GM21526 (cell line): ENCODE data around the gene HOMEZ.
"Not testable (repeated sequence)": the region's sequence is repeated elsewhere in the genome, so short reads cannot be mapped to it uniquely, and the experiment has no call there.

Source experiments
- ATAC-seq: cut with Tn5 transposase; IDR thresholded peaks from one replicate; pipeline ENCODE4 v1.9.1; 2021; ENCODE audit warnings: moderate library complexity; ENCODE audit not compliant: unreplicated experiment, low FRiP score

The HOMEZ gene

GRCh38 chr14:23286020-23286901 is at the start of gene HOMEZ:
HOMEZ (minus strand) TSS chr14:23286132; CDS start chr14:23285952, 180 bp downstream.
- peak; percentile 96 for ATAC-seq

- no peak for ATAC-seq
Observed at GRCh38 chr14:23335623-23336022, 49.7 kb upstream of the HOMEZ start.

- ATAC-seq: no peak
Observed at GRCh38 chr14:23327947-23328744, 42.2 kb upstream of the HOMEZ start.

GRCh38 chr14:23326491-23327332 is 40.8 kb upstream of the HOMEZ start:
- no peak for ATAC-seq

- not testable (repeated sequence) for ATAC-seq
Observed at GRCh38 chr14:23325746-23326145, 39.8 kb upstream of the HOMEZ start.

GRCh38 chr14:23324993-23325392 is 39.1 kb upstream of the HOMEZ start:
- no peak for ATAC-seq

- no peak for ATAC-seq
Observed at GRCh38 chr14:23324455-23324846, 38.5 kb upstream of the HOMEZ start.

GRCh38 chr14:23323838-23324454 is 38.0 kb upstream of the HOMEZ start:
- ATAC-seq: no peak

GRCh38 chr14:23322568-23323517 is 36.9 kb upstream of the HOMEZ start:
- ATAC-seq: no peak

GRCh38 chr14:23321572-23322547 is 35.9 kb upstream of the HOMEZ start:
- ATAC-seq: peak; percentile 5

GRCh38 chr14:23320584-23321571 is 34.9 kb upstream of the HOMEZ start, which contains the start of gene PABPN1:
PABPN1 (plus strand) TSS chr14:23321457; CDS start chr14:23321470, 13 bp downstream.
- ATAC-seq: peak; percentile 88

GRCh38 chr14:23319746-23320583 is 34.0 kb upstream of the HOMEZ start:
- no peak for ATAC-seq

GRCh38 chr14:23316300-23316699 is 30.4 kb upstream of the HOMEZ start:
- no peak for ATAC-seq

- no peak for ATAC-seq
Observed at GRCh38 chr14:23310546-23310945, 24.6 kb upstream of the HOMEZ start.

- ATAC-seq: no peak
Observed at GRCh38 chr14:23308721-23309445, 23.0 kb upstream of the HOMEZ start.
